ENCODE measurements around the gene SLC35B2.
"Not testable (repeated sequence)": the region's sequence is repeated elsewhere in the genome, so short reads cannot be mapped to it uniquely, and the experiment has no call there.

SLC35B2 gene

GRCh38 chr6:44234101-44235025, 23.0 kb downstream of the SLC35B2 start:
- no peak for DNase-seq (ENCODE audit: low read depth)

DNA sequence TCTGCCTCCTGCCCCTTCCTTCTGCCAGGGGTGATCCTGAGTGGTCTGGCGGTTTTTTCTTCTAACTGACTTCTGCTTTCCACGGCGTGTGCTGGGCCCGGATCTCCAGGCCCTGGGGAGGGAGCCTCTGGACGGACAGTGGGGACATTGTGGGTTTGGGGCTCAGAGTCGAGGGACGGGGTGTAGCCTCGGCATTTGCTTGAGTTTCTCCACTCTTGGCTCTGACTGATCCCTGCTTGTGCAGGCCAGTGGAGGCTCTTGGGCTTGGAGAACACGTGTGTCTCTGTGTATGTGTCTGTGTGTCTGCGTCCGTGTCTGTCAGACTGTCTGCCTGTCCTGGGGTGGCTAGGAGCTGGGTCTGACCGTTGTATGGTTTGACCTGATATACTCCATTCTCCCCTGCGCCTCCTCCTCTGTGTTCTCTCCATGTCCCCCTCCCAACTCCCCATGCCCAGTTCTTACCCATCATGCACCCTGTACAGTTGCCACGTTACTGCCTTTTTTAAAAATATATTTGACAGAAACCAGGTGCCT, 23.7 kb downstream of the SLC35B2 start:
- DNase-seq (ENCODE audit: low read depth), result no peak

- no peak for DNase-seq (ENCODE audit: low read depth)
Measured at GRCh38 chr6:44232676-44233566, 24.4 kb downstream of the SLC35B2 start.

GRCh38 chr6:44231426-44231825, 25.9 kb downstream of the SLC35B2 start:
- not testable (repeated sequence) for DNase-seq (ENCODE audit: low read depth)

DNA sequence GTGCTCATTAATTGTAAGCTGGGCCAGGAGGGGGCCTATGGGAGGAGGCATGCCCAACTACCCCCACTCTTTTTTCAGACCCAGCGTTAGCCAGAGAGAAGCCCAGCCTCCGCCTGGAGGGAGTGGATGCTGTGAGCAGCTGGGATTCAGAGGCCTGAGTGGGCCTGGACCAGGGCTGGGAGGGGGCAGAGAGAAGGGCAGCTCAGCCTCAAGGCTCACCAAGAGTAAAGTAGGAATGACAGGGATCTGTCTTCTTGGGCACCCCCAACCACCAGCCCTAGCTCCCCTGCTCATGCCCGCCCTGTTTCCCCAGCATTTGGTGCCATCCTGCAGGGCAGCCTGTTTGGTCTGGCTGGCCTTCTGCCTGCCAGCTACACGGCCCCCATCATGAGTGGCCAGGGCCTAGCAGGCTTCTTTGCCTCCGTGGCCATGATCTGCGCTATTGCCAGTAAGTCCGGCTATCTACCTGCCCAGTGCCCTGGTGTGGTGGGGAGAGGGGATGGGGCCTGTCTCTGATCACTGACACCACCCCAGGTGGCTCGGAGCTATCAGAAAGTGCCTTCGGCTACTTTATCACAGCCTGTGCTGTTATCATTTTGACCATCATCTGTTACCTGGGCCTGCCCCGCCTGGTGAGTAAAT, 27.2 kb downstream of the SLC35B2 start:
- DNase-seq (ENCODE audit: low read depth), result no peak

- no peak for DNase-seq (ENCODE audit: low read depth)
Measured at GRCh38 chr6:44229376-44230033, 27.8 kb downstream of the SLC35B2 start.

DNA sequence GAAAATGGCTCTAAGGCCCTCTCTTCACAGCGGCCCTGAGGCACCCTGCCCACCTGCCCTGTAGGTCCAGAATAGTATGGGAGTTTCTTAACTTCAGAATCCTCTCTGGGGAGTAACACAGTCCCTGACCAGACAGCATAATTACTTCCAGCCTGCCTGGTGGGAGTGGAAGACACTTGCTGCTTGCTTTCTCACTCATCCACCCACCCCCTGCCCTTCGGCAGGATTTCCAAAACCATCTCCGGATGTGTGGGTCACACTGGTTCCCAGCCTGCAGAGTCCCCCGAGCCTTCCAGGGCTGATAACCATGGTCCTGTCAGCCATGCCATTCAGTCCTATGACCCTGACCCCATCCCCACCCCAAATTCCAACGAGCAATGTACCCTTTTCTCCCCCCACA, 28.5 kb downstream of the SLC35B2 start:
- no peak for DNase-seq (ENCODE audit: low read depth)

DNA sequence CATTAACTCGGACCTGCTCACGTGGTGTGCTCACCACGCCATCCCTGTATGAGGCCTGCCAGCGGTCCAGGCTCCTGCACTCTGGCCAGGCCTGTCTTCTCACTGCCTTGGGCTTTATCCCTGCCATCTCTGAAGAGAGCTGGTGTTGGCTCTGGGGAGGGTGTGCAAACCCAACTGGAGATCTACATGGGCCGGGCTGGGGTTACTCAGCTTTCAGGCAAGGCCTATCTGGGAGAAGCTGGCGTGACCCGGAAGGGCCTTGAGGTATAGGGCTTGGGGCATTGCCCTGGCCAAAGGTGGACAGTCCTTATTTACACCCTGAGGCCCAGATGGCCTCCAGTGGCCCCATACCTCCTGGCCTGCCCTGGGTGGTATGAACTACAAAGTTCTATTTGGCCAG, 28.9 kb downstream of the SLC35B2 start:
- no peak for DNase-seq (ENCODE audit: low read depth)

GRCh38 chr6:44228031-44228430, 29.3 kb downstream of the SLC35B2 start:
- no peak for DNase-seq (ENCODE audit: low read depth)

GRCh38 chr6:44227148-44227793, 30.1 kb downstream of the SLC35B2 start:
- DNase-seq (ENCODE audit: low read depth), result no peak

DNA sequence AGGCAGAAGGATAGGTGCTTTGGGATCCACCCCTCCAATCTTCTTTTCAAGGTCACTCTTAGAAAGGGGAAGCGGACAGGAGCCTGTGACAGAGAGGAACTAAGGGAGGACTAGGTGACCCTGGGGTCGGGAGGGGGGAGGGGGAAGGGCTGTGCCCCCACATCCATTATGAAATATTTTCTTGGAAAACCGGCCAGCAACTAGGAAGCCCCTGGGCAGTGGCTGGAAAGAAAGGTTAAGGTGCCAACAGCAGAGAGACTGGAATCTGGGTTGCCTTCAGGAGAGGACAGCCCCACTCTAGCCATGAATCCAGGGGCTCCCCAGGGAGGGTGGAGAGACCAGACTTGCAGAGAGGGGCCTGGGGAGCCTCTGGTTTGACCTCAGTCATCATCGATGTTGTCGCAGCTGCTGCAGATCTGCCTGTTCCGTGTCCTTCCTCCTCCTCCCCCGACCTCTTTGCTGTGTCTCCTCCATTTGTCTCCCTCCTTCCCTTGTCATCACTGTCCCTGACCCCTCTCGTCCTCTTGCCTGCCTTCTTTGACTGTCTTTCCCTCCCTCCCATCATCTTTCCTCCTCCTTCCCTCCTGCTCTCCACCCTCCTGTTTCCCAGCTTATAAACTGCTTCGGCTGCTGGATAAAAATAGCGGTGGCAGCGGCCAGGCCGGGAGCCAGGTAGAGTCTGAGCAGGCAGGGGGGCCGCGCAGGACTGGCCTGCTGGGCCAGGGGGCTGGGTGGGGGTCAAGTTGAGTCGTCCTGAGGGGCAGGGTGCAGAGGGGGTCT, 30.8 kb downstream of the SLC35B2 start:
- DNase-seq (ENCODE audit: low read depth), result no peak

- no peak for DNase-seq (ENCODE audit: low read depth)
Measured at GRCh38 chr6:44225579-44226325, 31.6 kb downstream of the SLC35B2 start.

DNA sequence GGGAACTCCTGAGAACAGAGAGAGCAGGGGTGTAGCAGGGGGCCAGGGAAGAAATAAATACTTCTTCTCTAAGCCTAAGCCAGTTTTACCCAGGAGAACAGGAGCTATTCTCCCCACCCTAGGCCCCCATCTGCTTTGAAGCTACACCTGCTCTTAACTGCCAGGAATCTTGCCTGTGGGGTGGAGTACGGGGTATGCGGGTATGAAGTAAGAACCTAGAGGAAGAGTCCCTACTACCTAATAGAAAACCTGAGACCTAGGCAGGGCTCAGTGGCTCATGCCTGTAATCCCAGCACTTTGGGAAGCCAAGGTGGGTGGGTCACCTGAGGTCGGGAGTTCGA, 32.4 kb downstream of the SLC35B2 start:
- DNase-seq (ENCODE audit: low read depth), result no peak

GRCh38 chr6:44224029-44224964, 33.0 kb downstream of the SLC35B2 start:
- no peak for DNase-seq (ENCODE audit: low read depth)

DNA sequence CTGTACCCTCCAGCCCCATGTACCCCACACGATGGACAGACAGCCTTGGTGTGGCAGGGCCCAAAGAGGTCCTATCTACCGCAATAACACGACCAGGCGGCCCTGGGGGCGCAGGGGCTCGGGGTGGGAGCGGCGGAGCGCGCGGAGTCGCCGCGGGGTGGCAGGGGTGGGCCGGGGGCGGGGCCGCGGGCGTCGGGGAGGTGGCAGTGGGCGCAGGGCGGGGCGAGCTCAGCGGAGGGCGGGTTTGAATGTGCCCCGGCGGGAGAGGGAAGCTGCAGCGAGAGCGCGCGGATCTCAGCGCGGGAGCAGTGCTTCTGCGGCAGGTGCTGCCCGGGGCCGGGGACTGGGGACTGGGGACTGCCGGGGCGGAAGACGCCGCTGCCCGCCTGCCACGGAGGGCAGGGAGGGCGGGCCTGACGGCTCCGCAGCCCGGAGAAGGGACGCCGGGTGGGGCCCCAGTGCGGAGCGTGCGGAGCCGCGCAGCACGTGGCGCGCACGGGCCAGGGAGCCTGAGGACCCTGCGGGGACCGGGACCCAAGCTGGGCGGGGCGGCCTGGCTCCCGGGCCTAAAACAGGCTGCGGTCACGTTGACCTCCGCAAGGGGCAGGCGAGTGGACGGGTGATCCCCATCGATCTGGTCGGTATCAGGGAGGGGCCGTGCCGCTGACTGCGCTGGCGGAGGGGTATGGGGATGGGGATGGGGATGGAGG, 33.9 kb downstream of the SLC35B2 start, which contains the start of gene SLC29A1:
Gene SLC29A1, plus strand, starts transcription at position 277 of the 710 bp plus-strand sequence. CDS start 3,719 bp downstream, outside the sequence.
- peak; percentile 76 for DNase-seq (ENCODE audit: low read depth)

- no peak for DNase-seq (ENCODE audit: low read depth)
Measured at GRCh38 chr6:44222486-44223318, 34.6 kb downstream of the SLC35B2 start.

DNA sequence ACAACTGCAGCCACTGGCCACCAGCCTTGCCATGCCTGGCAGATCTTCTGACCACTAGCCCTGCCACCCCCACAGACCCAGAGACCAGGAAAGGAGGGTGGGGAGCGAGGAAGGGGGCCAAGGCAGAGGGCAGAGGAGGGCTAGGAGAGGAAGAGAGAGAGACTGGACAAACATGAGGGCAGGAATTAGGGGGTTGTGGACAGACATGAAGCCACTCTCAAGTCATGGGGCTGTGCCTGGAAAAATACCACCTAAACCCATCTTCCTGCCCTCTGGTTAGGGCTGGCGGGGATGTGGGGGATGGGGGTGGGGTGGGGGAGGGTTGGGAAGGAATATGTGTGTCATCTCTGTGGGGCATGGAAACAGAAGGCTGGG, 35.4 kb downstream of the SLC35B2 start:
- DNase-seq (ENCODE audit: low read depth), result no peak

Measured in activated T-helper 9 cell treated with anti-CD3 and anti-CD28 coated beads, Interleukin-2, amount 50 U/mL, for 16 hours (primary cell).